Stimulated activated CD8-positive, alpha-beta memory T cell treated with anti-CD3 and anti-CD28 coated beads, Interleukin-12 subunit alpha, Interleukin-12 subunit beta, amount 100 ng/mL, for 1 hour (primary cell): ENCODE results near the gene BLACAT1.

ENCODE experiments used
- DNase-seq: peaks from one replicate; pipeline ENCODE4 v3.0.0-alpha.2; 2020; ENCODE audit warnings: low read depth

Gene BLACAT1

DNA sequence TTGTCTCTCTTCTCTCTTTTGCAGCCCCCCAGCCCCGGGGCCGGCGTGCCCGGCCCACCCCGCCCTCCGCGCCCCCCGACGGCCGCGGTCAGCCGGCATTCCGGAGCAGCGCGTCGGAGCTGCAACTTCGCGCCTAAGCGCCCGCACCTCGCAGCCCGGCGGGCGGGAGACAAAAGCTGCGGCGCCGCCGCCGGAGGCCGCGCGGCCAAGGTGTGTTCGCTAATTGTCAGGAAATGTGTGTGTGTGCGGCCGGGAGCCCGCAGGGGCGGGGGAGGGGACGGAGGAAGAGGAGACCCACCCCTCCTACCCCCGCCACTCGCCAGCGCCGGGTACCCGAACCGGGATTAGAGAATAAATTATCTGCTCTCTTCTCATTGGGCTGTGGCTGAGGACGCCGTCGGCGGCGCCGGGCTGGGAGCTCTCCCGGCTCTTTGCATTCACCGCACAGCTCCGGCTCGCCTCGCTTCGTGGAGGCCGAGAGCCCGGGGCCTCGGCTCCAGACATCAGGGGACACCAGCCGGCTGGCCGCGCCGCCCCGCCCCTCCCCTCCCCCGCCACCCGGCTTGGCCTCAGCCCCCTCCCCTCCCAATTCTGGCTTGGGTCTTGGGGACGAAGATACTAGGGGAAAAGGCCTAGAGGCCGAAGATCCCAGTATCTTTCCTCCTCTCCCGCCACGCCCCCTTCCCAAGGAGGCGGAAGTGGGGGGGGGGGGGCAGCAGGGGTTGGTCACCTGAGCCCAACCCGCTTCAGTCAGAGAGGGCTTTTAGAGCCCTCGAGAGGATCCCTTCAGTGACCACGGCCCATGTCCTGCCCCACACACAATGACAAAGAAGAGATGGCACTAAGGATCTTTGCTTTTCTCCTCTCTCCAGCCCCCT is 1.3 kb upstream of the BLACAT1 start:
- DNase-seq = no peak

DNA sequence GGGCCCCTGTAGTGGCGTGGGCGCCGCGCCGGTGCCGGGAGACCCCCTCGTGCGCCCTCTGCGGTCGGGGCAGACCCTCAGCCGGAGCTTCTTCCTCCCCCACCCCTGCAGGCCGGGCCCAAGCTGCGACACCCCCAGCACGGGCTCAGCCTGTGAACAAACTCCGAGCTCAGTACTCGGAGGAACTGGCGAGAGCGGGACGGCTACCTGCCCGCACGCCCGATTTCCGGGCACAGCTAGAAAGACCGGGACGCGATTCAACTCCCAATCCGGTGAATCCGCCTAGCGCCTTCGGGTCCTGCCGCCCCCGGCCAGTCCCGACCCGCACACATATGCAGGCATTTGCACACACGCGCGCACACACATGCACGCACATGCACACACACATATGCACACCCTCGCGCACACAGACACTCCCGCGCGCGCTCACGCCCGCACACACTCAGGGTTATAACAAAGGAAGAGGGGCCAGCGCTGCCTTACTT is 580 bp upstream of the BLACAT1 start:
- no peak for DNase-seq

DNA sequence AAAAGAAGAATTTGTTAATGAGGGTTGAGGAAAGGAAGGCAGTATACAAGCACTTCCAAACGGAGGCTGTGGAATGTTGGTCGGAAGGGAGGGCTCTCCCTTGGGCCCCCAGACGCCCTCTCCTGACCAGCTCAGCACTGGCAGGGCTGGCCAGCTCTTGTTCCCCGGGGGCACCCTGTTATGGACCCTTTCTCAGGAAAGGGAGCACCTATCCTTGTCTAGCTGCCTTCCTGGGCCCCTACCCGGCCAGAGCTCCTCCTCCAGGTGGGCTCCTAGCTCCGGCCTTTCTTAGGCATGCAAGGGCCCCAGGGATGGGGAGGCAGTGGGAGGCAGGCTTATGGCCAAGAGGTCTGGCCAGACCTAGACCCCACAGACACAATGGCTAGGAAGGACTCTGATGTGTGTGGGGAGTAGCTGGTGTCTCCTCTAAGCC is 926 bp downstream of the BLACAT1 start:
- DNase-seq = no peak

DNA sequence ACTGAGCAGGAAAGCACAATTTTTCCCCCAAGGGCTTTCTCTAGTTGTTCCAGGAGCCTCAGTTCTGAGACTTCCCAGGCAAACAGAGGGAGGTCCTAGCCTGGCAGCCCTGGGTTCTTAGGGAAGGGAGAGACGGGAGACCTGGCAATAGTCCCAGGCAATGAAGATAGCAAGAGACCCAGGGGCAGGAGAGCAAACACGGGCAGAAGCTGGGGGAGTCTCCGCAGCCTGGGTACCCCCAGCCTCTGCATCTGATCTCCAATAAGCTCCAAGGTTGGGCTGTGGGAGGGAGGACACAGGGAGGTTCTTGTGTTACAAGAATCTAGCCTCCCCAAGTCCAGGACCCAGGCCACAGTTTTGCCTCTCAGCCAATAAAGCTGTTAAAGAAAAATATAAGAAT is 2.4 kb downstream of the BLACAT1 start:
- no peak for DNase-seq

DNA sequence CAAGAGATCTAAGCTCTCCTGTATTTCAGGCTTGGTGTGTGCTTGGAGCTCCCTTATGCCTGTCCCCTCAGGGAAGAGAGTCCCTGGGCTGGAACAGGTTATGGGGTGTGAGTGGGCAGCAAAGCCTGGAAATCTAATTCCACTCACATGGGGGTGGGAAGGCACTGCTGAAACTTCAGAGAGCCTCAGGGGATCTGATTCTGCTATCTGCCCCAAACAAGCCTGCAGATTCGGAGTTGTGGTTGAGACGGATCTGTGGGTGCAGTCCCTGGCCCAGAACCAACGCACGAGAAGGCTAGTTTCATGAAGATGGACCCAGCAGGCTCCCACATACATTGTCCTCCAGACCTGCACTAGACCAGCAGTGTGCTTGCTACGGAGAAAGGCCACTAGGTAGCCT is 2.9 kb downstream of the BLACAT1 start:
- no peak for DNase-seq

DNA sequence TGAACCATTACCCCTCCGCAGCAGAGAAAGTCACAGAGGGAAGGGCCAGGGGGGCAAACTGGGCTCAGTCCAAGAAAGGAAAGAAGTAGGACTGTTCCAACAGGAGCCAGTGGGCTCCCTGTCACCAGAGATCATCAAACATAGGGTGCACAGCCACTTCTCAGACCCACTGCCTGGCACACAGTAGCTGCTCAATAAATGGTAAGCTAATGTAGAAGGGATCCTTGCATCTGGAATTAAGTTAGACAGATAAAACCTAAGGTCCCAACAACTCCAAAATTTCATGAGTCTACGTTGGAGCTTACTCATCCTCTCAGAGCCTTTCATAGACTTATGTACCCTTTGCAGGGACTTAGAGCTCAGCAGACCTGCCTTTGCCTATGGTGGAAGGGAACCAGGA is 3.5 kb downstream of the BLACAT1 start:
- DNase-seq = no peak

DNA sequence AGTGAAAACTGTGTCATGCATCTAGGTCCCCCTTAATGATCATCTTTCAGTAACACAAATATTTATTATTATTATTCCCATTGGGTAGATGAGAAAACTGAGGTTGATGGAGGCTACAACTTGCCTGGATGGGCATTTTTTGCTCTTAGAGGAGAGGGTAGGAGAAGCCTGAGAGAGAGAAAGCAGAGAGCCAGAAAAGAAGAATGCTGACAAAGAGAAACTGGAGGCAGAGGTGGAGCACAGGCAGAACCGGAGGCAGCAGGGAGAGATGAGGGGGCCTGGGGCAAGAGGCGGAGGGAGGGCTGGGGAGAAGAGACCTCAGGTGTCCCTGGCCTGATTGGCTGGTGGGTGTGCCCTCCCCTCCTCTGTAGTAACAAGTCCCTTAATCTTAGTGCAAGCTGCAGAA is 4.1 kb downstream of the BLACAT1 start:
- DNase-seq = no peak

DNA sequence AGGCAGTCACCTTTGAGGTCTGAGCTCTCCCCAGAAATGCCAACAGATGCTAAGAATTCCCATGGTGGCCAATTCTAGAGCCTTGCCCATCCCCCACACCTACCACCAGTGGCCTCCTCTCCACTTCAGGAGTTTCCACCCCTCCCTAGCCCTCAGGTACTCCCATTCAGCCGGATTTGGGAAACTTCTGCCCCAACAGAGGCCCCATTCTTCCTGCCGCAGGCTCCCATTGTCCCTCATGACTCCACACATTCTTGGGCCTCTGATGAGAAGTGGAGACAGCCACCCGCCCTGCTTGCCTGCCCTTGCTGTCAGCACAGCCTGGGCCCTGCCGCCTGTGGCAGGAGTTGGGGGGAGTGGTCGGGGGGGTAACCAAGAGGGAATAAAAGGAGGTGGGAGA is 4.6 kb downstream of the BLACAT1 start:
- no peak for DNase-seq

DNA sequence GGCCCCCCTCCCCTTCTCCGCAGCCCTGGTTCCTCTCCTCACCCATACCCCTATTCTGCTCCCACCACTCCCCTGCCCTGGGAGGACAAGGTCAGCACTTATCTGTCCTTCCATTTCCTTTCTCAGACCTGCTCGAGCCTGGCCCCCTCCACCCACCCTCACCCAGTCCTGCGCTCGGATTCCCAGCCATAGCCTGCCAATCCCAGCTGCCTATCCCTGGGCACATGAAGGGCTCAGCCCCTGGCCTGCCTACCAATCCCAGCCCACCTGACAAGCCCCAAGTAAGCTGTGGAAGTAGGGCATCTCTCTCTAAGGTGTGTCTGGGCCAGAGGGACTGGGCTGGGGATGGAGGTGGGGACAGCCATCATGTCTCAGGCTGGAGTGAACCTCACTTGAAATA is 5.4 kb downstream of the BLACAT1 start:
- DNase-seq = no peak

DNA sequence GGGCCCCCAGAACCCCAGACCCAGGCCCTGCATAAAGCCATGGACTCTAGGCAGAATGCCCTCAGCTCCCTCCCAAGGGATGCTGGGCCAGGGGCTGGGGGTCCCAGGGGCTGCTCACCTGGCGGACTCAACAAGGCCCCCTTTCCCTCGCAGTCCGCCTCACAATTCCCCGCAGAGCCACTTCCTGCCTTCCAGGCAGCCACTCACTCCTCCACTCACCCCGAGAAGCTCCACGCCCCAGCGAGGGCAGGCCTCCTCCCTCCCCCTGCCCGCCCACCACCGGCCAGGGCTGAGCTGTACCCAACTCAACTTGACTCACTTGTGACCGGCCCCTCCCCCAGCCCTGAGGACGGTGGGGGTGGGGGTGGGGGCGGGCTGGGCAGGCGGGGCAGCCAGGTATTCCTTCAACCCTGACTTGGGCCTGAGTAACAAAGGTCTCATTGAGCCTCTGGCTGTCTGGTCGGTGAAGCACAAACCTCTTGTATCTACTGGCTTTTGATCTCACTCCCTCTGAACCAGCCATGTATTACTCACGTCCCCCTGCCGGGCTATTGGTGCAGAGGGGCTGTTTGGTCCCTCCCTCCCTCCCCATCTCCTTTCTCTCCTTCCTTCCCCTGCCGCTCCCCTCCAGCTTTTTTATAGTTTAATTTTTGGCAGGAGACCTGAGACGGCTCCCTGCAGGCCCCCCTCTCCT is 5.9 kb downstream of the BLACAT1 start:
- no peak for DNase-seq

DNA sequence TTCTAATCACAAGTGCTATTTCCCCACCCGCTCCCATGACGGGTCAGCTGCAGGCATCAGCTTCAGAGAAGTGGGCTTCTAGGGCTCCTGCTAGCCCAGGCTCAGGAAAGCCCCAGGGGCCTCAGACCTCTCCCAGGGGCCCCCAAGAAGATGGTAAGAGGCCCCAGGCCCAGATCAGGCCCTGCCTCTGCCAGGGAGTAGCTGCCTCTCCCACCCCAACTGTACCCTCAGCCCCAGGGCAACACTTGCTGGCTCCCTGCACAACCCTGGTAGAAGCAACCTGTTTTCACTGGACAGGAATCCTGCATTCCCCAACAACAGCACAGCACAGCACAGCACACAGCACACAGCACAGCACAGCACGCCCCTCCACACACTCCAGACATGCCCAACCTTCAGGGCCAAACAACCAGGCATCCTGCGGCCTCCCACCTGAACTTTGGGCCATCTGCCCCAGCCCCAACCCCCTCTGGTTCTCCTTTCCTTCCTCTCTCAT is 6.5 kb downstream of the BLACAT1 start:
- no peak for DNase-seq

DNA sequence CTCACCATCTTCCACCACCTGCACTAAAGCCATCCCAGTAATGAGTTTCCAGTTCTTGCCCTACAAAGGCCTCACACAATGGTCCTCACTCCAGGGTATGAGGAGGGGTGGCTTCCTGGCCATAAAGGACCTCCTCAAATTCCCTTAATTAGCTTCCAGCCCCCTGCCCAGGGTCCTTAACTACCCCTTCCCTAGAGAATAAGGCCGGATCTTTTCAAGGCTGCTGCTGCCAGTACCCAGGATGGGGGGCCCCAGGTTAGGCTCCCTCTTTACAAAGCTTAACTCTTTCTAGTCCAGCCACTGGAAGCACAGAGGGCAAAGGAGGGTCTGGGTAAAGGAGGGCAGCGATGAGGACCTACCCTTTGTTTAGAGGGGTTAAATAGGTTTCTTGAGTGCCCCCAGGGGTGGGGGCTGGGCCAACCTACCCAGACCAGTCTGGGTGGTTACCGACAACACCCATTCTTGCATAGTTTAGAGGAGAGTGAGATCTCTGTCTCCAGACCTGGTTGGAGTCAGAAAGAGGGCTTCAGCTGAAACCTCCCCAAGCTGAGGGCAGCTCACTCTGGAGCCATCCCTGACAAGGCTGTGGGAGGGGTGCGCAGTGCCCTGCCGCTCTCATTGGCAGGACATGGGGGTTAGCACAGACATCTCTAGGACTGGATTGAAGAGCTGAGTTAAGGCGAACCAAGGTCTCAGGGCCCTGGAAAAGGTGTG is 7.1 kb downstream of the BLACAT1 start:
- DNase-seq = no peak

DNA sequence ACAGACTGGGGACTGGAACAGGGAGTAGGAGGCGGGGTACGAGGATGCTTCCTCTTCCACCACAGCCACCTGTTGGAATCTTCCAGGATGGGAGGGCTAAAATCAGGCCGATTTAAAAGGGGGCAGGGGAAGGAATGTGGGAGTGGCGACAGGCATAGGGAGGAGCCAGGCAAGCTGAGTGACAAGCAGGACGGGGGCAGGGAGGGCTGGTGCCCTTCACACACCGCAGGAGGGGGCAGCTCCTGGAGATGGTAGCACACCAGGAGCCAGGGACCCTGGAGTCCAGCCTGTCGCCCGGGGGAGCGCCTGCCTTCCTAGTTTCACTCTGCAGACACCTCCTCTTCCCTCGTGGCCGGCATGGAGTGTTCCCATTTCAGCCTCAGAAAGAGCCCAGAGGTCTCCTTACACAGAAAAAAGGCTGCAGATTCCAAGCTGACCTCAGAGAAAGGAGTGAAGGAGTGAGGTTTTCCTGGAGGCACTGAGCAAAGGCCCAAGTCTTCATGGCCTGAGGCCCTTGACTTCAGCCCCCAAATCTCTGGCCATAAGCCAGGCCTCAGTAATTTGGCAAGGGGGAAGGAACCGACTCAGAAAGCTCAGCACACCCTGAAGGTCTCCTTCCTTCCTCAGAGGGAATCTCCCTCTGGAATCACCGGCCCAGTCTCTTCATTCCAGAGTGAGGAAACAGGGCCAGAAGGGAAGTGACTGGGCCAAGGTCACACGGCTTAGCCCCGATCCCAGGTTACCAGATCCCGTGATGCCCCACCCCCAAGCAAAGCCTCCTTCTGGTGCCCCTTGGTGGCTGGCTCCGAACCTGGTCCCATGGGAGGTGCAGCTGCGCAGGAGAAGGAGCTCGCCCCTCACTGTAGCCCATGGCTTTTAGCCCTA is 8.1 kb downstream of the BLACAT1 start:
- DNase-seq = no peak

DNA sequence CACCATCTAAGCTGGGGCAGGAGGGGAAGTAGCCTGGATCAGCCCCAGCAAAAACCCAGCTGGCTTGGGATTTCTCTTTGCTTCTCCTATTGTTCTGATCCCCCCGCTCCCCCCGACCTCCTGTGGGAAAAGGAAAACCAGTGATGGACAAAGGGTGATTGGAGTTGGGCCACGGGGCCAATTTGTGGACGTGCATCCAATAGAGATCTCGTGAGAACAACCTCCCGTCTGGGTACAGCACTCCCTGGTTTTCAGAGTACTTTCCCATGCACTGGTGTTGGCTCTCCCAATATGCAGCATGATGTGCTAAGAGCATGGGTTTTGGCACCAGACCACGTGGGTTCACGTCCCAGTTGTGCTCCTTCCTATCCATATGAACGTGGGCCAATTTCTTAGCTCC is 9.0 kb downstream of the BLACAT1 start:
- DNase-seq = no peak

DNA sequence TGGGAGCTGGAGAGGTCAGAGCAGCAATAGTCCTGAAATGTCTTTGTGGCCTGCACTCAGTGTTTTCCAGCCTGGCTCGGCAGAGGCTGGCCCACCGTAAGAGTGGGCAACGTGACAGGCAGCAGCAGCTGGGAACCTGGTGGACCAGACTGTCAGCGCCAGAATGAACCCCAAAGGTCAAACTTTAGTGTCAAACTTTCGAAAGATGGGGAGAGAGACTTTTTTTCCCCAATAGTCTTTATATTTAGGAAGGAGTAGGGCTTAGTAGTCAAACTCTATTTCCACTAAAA is 10.3 kb downstream of the BLACAT1 start:
- DNase-seq = no peak

DNA sequence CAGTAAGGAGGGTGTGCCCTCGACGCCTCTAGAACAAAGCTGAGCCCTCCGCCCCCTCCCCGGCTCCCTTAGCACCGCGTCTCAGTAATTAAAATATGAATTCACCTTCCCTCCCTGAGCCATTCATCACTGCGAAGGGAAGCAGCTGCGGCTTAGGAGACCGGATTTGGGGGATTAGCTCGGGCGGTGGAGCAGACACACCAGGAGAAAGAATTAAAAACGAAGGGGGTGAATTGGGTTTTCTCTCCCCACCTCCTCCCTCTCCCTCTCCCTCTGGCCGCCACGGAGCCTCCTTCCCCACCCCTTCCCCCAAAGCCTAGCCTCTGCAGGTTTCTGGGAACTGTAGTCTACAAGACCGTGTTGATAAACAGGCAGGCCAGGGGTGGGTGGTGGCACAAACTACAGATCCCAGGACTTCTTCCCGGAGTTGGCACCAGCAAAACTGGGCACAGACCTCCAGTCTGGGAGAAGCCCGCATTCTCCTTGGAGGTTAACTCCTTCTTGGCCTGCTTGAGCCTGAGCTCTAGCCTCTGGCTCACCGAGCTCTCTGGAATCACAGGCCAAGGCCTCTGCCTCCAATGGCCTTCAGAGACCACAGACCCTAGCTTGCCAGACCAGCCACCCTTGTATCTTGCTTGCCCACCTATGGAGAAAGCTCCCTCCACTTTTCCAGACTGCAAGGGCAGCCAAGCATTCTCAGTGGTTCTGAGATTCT is 10.8 kb downstream of the BLACAT1 start:
- DNase-seq = no peak

DNA sequence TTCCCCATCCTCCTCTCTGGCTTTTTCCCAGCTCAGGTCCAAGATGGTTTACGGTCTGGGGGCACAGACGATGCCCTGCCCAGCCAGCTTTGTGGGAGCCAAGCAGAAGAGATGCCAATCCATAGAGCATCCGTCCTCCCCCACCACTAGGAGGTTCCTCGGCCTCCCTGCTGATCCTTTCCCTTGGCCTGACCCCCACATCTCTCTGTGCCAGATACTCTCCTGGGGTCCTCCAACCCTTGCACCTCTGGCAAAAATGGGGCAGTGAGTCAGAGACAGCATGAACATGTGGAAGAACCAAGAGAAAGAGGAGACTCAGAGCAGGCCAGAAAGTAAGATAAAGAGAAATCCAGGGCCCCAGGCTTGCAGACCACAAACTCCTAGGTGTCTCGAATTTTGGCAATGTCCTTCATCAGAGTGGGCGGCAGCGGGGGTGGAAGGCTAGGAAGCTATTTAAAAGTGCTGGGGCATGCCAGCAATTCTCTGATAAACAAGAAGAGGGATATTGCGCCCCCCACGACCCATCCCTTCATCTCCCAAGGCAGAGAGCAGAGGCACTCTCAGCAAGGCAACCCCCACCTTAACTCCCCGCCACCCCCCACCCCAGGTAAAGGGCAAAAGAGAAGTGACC is 11.4 kb downstream of the BLACAT1 start:
- DNase-seq = no peak

DNA sequence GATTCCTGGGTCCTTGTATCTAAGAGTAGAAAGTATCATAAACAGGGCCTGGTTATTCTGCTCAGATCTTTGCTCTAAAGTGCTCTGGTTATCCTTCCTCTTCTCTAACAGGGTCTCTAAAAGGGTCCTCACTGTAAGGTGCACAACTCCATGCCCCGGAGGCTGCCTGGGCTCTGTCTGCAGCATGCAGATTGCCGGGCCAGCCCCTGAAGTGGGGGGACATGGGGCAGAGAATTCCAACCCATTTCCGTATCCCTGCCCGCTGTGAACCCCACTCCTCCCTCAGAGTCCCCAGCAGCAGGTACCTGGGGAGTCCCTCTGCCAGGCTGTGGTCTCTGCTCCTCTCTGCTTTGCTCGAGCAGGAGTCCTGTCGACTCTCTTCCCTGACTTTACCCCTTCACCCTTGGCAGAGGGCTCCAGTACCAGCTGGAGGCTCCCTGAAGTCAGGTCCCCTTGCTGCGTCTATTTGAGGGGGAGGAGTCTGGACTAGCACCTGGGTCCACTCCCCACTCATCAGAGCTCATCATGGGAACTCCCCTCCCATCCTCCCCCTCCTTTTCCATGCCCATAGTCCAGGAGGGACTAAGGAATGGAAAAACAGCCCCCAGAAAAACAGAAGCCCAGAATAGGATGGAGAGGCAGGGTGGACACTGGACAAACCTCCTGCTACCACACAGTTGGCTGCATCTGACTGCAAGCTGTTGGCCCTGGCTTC is 12.1 kb downstream of the BLACAT1 start:
- no peak for DNase-seq

DNA sequence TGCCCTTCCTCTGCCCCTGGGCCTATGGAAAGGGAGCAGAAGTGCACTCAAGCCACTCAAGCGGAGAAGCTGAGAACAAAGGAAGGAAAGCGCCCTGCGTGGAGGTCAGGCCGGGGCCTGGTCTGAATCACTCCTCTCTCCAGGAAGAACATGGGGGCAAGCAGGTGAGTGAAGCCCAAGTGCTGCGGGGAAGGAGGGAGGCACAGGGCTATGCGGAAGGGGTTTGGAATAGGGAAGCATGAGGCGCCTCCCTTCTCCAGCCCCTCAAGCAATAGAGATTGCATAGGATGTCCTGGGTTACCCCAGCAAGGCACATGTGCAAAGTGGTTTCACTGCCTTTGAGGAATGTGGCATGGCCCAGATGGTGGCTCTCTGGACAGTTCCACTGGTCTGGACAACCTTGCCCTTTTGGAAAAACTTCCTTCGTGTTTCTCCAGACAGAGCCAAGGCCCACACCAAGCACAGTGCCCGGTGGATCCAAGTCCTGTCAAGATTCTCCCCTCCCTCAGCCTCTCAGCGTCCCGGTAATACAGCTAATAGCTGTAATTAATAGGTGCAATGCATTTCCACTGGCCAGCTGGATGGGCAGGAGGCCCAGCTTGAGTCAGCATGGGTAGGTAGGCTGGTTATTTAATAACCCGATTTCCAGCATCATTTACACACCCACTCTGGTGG is 13.7 kb downstream of the BLACAT1 start:
- no peak for DNase-seq

DNA sequence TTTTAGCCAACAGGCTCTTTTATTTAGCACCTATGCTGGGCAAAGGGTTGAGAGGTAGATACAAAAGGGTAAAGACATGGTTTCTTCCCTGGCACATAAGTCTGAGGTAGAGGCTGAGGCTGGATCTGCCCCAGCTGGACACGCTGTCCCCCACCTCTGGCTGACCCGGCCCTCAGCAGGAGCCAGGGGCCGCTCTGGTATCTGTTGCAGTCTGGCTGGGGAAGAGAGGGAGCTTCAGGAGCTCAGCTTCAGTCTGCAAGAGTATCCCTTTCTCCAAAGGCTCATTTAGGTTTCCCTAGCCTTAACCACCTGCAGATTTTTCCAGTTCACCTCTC is 14.2 kb downstream of the BLACAT1 start:
- DNase-seq = no peak
